GM06990 (cell line): ENCODE data around the gene PRKN.

Experiments
- DNase-seq: peaks from one replicate; pipeline ENCODE4 v3.0.0-alpha.2; 2011; ENCODE audit not compliant: insufficient read length; ENCODE audit errors: extremely low read depth
- H3K27me3 ChIP-seq: replicated peaks from 2 replicates; pipeline ENCODE4 v1.6.0; 2011; ENCODE audit warnings: low read length; ENCODE audit not compliant: control insufficient read depth, insufficient read depth
- H3K36me3 ChIP-seq: 2 replicates; pipeline ENCODE4 v1.5.1; 2011; ENCODE audit warnings: low read length; ENCODE audit not compliant: control insufficient read depth, insufficient read depth
- H3K4me3 ChIP-seq: replicated peaks from 2 replicates; pipeline ENCODE4 v1.5.1; 2011; ENCODE audit warnings: low read depth, mild to moderate bottlenecking, control low read depth, low read length
- TF ChIP-seq, protein P1 (sequence below): IDR thresholded peaks from 2 replicates; pipeline ENCODE4 v1.5.1; 2011; ENCODE audit warnings: low read length, control low read depth, mild to moderate bottlenecking, inconsistent platforms; ENCODE audit not compliant: insufficient read depth, poor library complexity, severe bottlenecking

Gene PRKN

DNA sequence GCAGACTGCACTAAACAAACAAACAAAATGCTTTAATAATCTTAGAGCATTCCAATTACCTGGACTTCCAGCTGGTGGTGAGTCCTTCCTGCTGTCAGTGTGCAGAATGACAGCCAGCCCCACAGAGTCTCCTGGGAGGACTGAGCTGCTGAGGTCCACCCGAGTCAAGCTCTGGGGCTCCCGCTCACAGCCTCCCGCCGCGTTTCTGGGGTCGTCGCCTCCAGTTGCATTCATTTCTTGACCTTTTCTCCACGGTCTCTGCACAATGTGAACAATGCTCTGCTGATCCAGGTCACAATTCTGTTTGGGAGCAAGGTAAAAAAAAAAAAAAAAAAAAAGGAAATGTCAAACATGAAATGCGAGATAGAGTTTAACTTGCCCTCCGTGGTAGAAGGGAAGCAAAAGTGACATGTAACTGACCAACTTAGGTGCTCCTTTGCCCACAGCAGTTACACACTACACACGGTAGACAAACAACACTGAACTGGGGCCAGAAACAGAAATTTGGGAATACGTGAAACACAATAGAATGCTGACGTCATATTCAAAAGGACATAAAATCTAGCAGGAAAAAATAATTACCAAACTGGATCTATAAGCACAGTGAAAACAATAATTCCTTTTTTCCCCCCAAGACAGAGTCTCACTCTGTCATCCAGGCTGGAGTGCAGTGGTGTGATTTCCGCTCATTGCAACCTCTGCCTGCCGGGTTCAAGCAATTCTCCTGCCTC is 464.9 kb downstream of the PRKN start:
- Histone ChIP-seq H3K36me3 (no peaks in the 10 kb centered on the region), H3K27me3 (no peaks in the 10 kb centered on the region), H3K4me3 (no peak overlapping the region)
- DNase-seq, result no peak
- TF ChIP-seq, protein P1, sequence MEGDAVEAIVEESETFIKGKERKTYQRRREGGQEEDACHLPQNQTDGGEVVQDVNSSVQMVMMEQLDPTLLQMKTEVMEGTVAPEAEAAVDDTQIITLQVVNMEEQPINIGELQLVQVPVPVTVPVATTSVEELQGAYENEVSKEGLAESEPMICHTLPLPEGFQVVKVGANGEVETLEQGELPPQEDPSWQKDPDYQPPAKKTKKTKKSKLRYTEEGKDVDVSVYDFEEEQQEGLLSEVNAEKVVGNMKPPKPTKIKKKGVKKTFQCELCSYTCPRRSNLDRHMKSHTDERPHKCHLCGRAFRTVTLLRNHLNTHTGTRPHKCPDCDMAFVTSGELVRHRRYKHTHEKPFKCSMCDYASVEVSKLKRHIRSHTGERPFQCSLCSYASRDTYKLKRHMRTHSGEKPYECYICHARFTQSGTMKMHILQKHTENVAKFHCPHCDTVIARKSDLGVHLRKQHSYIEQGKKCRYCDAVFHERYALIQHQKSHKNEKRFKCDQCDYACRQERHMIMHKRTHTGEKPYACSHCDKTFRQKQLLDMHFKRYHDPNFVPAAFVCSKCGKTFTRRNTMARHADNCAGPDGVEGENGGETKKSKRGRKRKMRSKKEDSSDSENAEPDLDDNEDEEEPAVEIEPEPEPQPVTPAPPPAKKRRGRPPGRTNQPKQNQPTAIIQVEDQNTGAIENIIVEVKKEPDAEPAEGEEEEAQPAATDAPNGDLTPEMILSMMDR, result no peak

DNA sequence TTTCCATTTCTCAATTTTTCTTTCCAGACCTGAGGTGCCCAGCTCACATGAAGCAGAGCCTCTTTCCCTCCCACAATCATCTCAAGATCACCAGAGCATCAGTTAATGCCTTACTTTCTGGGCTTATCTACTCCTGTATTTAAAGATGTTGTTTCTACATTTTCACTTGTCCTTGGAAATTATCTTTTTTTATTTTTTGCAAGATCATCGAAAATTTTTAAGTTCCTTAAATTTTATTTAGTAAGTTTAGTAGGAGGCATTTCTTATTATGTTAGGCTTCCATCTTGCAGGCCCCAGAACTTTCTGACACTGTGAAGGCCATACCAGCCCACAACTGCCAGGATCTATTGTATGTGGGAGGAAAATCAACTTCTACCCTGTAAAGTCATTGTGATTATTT is 466.0 kb downstream of the PRKN start:
- Histone ChIP-seq H3K4me3 (no peak overlapping the region), H3K27me3 (no peaks in the 10 kb centered on the region), H3K36me3 (no peaks in the 10 kb centered on the region)
- TF ChIP-seq, protein P1, result no peak
- DNase-seq, result no peak

DNA sequence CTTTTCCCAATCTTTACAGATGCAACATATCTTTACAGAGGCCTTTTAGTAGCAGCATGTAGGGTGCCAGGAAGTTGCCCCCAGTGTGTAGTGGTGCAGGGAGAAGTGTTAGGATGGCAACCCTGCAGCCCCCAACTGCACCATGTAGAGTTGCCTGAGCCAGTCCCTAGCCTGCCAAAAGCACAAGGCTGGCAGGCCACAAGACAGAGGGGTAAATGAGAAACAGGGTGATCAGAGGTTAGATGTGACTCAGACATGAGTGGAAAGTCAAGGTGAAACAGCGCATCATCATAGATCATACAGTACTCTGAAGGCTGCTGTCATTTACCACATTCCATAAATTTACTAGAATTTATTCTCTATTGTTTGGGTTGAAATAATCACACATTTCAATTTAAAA is 467.5 kb downstream of the PRKN start:
- no peak for DNase-seq
- H3K36me3 ChIP-seq, result no peaks in the 10 kb centered on the region
- TF ChIP-seq, protein P1, result no peak
- H3K27me3 ChIP-seq, result no peaks in the 10 kb centered on the region
- H3K4me3 ChIP-seq, result no peak overlapping the region

DNA sequence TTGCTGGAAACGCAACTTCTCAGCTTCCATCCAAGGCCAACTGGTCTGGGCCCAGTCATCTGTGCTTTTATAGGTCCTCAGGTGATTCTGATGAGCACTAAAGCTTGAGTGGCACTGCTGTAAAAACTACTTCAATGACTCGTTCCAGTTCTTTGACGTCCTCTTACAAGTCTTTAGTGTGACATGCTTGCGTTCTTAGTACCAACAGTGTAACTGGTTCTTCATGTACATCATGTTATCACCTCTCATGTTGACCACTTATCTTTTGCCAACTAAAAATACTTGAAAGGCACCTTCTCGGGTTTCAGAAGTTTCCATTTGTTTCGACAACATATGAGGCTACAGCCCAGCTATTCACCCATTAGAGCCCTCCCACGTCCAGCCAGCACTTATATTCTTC is 468.9 kb downstream of the PRKN start:
- H3K27me3 ChIP-seq, result no peaks in the 10 kb centered on the region

DNA sequence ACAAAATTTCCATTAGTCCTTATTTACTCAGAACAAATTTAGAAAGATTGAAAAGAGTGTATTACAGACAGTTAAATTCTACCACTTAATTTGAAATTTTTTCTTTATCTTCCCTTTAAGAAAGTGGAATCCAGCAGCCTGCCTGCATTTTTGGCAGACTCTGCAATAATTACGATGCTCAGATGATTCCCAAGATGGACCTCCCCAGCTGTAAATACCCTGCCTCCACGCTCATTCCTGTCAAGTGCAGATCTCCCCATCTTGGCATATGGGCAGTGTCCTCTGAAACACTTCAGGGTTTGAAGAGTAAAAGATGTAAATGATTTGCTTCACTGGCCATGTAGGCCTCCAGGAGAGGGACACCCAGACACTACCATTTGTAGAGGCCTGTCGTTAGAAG is 471.2 kb downstream of the PRKN start:
- Histone ChIP-seq H3K4me3 (no peak overlapping the region), H3K36me3 (no peaks in the 10 kb centered on the region), H3K27me3 (no peaks in the 10 kb centered on the region)
- no peak for DNase-seq
- TF ChIP-seq, protein P1, result no peak

More for the DNA sequence above, 468.9 kb downstream of the PRKN start:
- no peaks in the 10 kb centered on the region for H3K36me3 ChIP-seq
- H3K4me3 ChIP-seq, result no peak overlapping the region
- TF ChIP-seq, protein P1, result no peak
- DNase-seq, result no peak

DNA sequence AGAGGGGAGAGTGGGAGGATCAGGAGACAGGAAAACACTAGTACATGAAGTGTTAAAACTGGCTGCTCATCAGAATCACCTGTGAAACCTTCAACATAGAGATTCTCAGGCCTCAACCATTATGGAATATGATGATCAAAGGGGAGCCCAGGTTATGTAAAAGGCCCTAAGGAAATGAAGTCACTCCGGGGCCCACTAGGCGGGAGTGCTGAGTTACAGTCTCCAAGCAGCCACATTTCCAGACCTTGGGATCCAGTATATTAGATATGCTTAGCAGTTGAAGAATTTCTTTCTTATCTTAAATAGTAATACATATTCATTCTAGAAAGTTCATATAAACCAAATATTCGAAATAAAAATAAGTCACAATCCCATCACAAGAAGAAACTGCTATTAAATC is 476.3 kb downstream of the PRKN start:
- no peaks in the 10 kb centered on the region for H3K27me3 ChIP-seq
- TF ChIP-seq, protein P1, result no peak
- H3K36me3 ChIP-seq, result no peaks in the 10 kb centered on the region
- DNase-seq, result no peak
- no peak overlapping the region for H3K4me3 ChIP-seq
